Left ventricle myocardium inferior (tissue), 1 donor: ENCODE results near the gene JKAMP. TPM values are rescaled to one million over a fixed set of nuclear protein-coding genes. Genes with fewer than 3 reads are reported as not detected.

Experiments
- DNase-seq: peaks from one replicate; pipeline ENCODE4 v3.0.0-alpha.2; 2020
- H3K27ac ChIP-seq: fragments of 200-600 bp; replicated peaks from 2 replicates; pipeline ENCODE4 v1.8.0; 2021
- H3K27me3 ChIP-seq: fragments of 200-600 bp; 2 replicates; pipeline ENCODE4 v1.8.0; 2021; ENCODE audit warnings: low read depth
- H3K36me3 ChIP-seq: fragments of 200-600 bp; 2 replicates; pipeline ENCODE4 v1.8.0; 2021
- H3K4me1 ChIP-seq: fragments of 200-600 bp; 2 replicates; pipeline ENCODE4 v1.8.0; 2021
- H3K4me3 ChIP-seq: fragments of 200-600 bp; 2 replicates; pipeline ENCODE4 v1.8.0; 2021; ENCODE audit warnings: mild to moderate bottlenecking, moderate library complexity
- H3K9me3 ChIP-seq: fragments of 200-600 bp; replicated peaks from 2 replicates; pipeline ENCODE4 v1.8.0; 2021
- intact Hi-C: fragments of 100-400 bp; cut with micrococcal nuclease; formaldehyde crosslinking; loops from one replicate; pipeline ENCODE4 v1.11.0; 2022
- total RNA-seq: library from RNA; stranded (reverse); fragmentation: NEBNext Ultra II Directional; extraction: Animal tissue kit (Norgen Biotek cat#: 25700); gene quantifications from one replicate; pipeline ENCODE4 v1.2.1, GENCODE V29; 2021
- TF ChIP-seq, protein P1 (sequence below): fragments of 200-600 bp; IDR thresholded peaks from 2 replicates; pipeline ENCODE4 v1.8.0; 2021; ENCODE audit warnings: antibody characterized with exemption, mild to moderate bottlenecking, borderline replicate concordance
- donor health status: DM: no; HTN: yes; CAD: no; lungs with severe emphysema.

JKAMP gene
- total RNA-seq, 1 donor from 2014 or later = 23.5 TPM

- DNase-seq = no peak
- Histone ChIP-seq H3K27me3 (no peaks in the 10 kb centered on the region), H3K36me3 (peaks cover 15% of the 10 kb centered on the region), H3K4me3 (peak within 1 kb of the TSS; percentile 80), H3K27ac (peak within 1 kb of the TSS; percentile 71), H3K9me3 (no peaks in the 10 kb centered on the region), H3K4me1 (peaks cover 20% of the 10 kb centered on the region)
- intact Hi-C loops = no loop called here
- TF ChIP-seq, protein P1, sequence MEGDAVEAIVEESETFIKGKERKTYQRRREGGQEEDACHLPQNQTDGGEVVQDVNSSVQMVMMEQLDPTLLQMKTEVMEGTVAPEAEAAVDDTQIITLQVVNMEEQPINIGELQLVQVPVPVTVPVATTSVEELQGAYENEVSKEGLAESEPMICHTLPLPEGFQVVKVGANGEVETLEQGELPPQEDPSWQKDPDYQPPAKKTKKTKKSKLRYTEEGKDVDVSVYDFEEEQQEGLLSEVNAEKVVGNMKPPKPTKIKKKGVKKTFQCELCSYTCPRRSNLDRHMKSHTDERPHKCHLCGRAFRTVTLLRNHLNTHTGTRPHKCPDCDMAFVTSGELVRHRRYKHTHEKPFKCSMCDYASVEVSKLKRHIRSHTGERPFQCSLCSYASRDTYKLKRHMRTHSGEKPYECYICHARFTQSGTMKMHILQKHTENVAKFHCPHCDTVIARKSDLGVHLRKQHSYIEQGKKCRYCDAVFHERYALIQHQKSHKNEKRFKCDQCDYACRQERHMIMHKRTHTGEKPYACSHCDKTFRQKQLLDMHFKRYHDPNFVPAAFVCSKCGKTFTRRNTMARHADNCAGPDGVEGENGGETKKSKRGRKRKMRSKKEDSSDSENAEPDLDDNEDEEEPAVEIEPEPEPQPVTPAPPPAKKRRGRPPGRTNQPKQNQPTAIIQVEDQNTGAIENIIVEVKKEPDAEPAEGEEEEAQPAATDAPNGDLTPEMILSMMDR = no peak
These were observed 18.8 kb upstream of the JKAMP start, which contains the start of gene GPR135 for GRCh38 chr14:59465316-59466135. GPR135 (minus strand) TSS chr14:59465380; CDS start chr14:59465226, 154 bp downstream.

GRCh38 chr14:59474172-59474571, 10.1 kb upstream of the JKAMP start:
- H3K27ac ChIP-seq = no peak overlapping the region
- H3K36me3 ChIP-seq = peaks cover 72% of the 10 kb centered on the region
- H3K4me1 ChIP-seq = peaks cover 23% of the 10 kb centered on the region
- H3K9me3 ChIP-seq = no peaks in the 10 kb centered on the region
- intact Hi-C loops = no loop called here
- DNase-seq = no peak
- H3K27me3 ChIP-seq = no peaks in the 10 kb centered on the region
- no peak overlapping the region for H3K4me3 ChIP-seq
- TF ChIP-seq, protein P1 = no peak

- H3K4me3 ChIP-seq = no peak overlapping the region
- H3K27ac ChIP-seq = no peak overlapping the region
- H3K4me1 ChIP-seq = peaks cover 31% of the 10 kb centered on the region
- TF ChIP-seq, protein P1 = no peak
- DNase-seq = no peak
- H3K9me3 ChIP-seq = no peaks in the 10 kb centered on the region
- H3K36me3 ChIP-seq = peaks cover 64% of the 10 kb centered on the region
- no peaks in the 10 kb centered on the region for H3K27me3 ChIP-seq
- intact Hi-C loops = no loop called here
These were observed 8.6 kb upstream of the JKAMP start for GRCh38 chr14:59475709-59476108.

- H3K36me3 ChIP-seq = peaks cover 39% of the 10 kb centered on the region
- peaks cover 58% of the 10 kb centered on the region for H3K4me1 ChIP-seq
These were observed 5.8 kb upstream of the JKAMP start for GRCh38 chr14:59478540-59478939.

DNA sequence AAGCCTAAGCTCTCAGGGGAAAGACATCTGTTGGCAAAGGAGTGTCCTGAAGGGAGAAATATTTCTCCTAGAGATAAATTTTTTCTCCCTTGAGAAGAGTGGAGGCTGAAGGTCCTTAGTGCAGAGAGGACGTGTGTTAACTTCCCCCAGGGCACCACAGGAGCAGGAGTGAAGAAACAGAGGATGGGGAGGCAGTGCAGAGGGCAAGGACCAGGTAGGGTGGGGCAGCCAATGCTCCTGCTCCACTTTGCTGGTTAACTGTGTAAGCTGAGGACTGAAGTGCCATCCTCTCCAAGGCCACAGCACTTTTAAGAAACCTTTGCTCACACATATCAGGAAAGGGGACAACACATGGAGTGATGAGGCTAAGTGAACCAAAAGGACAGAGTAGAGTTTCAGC, 4.2 kb upstream of the JKAMP start:
- Histone ChIP-seq H3K27ac (peak overlapping the region; percentile 7), H3K27me3 (no peaks in the 10 kb centered on the region), H3K9me3 (no peaks in the 10 kb centered on the region), H3K4me3 (no peak overlapping the region), H3K4me1 (peaks cover 62% of the 10 kb centered on the region), H3K36me3 (peaks cover 24% of the 10 kb centered on the region)
- no peak for DNase-seq
- intact Hi-C loops = no loop called here
- TF ChIP-seq, protein P1 = no peak

More at GRCh38 chr14:59478540-59478939, 5.8 kb upstream of the JKAMP start:
- Histone ChIP-seq H3K4me3 (no peak overlapping the region), H3K27me3 (no peaks in the 10 kb centered on the region), H3K27ac (no peak overlapping the region), H3K9me3 (no peaks in the 10 kb centered on the region)
- intact Hi-C loops = no loop called here
- DNase-seq = no peak
- TF ChIP-seq, protein P1 = no peak
